GM21786 (cell line): ENCODE measurements around the gene TCERG1L.
"Not testable (repeated sequence)": the region's sequence is repeated elsewhere in the genome, so short reads cannot be mapped to it uniquely, and the experiment has no call there.

Experiments used
- ATAC-seq: cut with Tn5 transposase; IDR thresholded peaks from one replicate; pipeline ENCODE4 v1.9.1; 2021; ENCODE audit not compliant: unreplicated experiment

TCERG1L gene

GRCh38 chr10:131311661-131312477, at the start of gene TCERG1L:
TCERG1L (minus strand) TSS chr10:131311721; CDS start chr10:131311635, 86 bp downstream.
- no peak for ATAC-seq

- no peak for ATAC-seq
Observed at GRCh38 chr10:131358741-131359442, 47.4 kb upstream of the TCERG1L start.

GRCh38 chr10:131356442-131356841, 44.9 kb upstream of the TCERG1L start:
- ATAC-seq = no peak

GRCh38 chr10:131355881-131356280, 44.4 kb upstream of the TCERG1L start:
- no peak for ATAC-seq

GRCh38 chr10:131355056-131355455, 43.5 kb upstream of the TCERG1L start:
- no peak for ATAC-seq

- ATAC-seq = no peak
Observed at GRCh38 chr10:131354380-131354779, 42.9 kb upstream of the TCERG1L start.

- ATAC-seq = no peak
Observed at GRCh38 chr10:131352765-131353290, 41.3 kb upstream of the TCERG1L start.

- ATAC-seq = no peak
Observed at GRCh38 chr10:131350660-131351059, 39.1 kb upstream of the TCERG1L start.

GRCh38 chr10:131350245-131350644, 38.7 kb upstream of the TCERG1L start:
- ATAC-seq = no peak

- no peak for ATAC-seq
Observed at GRCh38 chr10:131346456-131346855, 34.9 kb upstream of the TCERG1L start.

GRCh38 chr10:131345691-131346090, 34.2 kb upstream of the TCERG1L start:
- ATAC-seq = no peak

- ATAC-seq = no peak
Observed at GRCh38 chr10:131344747-131345146, 33.2 kb upstream of the TCERG1L start.

- ATAC-seq = no peak
Observed at GRCh38 chr10:131337741-131338140, 26.2 kb upstream of the TCERG1L start.

GRCh38 chr10:131332821-131333220, 21.3 kb upstream of the TCERG1L start:
- ATAC-seq = no peak

- no peak for ATAC-seq
Observed at GRCh38 chr10:131323880-131324279, 12.4 kb upstream of the TCERG1L start.

- ATAC-seq = no peak
Observed at GRCh38 chr10:131323025-131323424, 11.5 kb upstream of the TCERG1L start.

- ATAC-seq = not testable (repeated sequence)
Observed at GRCh38 chr10:131322575-131322974, 11.1 kb upstream of the TCERG1L start.

- ATAC-seq = no peak
Observed at GRCh38 chr10:131320860-131321604, 9.5 kb upstream of the TCERG1L start.

- ATAC-seq = no peak
Observed at GRCh38 chr10:131318814-131319213, 7.3 kb upstream of the TCERG1L start.

- ATAC-seq = no peak
Observed at GRCh38 chr10:131318291-131318690, 6.8 kb upstream of the TCERG1L start.

GRCh38 chr10:131316321-131317075, 5.0 kb upstream of the TCERG1L start:
- no peak for ATAC-seq
